Right hindlimb (tissue), 1 donor: ENCODE measurements around the gene THY1.
A peak's percentile ranks its signal among the peaks of the same experiment; 100 is the strongest.

Experiments
- DNase-seq: peaks from one replicate; pipeline ENCODE4 v3.0.0-alpha.2; 2018

THY1 gene

GRCh38 chr11:119368121-119369034, 54.6 kb downstream of the THY1 start:
- peak; percentile 86 for DNase-seq

DNA sequence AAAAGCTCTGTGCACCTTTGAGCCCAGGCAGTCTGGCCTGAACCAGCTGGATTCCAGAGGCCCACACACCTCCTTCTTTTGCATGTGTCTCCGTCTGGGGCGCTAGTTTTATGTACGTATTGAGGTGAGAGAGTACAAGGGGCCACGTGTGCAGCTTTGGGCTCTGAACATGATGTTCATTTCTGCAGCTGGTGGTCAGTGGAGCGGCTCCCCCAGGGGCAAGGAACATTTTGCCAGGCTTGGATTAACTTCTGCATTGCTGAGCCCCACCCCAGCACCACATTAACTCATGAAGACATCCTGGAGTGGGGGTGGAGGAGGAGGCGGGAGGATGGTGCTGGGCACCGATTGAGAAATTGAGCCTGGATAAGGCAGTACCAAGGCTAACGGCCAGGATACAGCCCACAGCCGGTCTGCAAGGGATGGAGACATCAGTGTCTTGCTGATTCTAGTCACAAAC, 55.3 kb downstream of the THY1 start:
- DNase-seq = peak; percentile 63
